ENCODE data around the gene SLC5A9. TPM values are rescaled to one million over a fixed set of nuclear protein-coding genes. Genes with fewer than 3 reads are reported as not detected.

SLC5A9 gene
- polyA plus RNA-seq, 1 donor (not counting 4 experiments of a cell fraction or from before 2014, with no cell fraction given) = not detected

GRCh38 chr1:48221122-48221521 is 1.4 kb upstream of the SLC5A9 start:
- FAIRE-seq (no peak), DNase-seq (ENCODE audit: low read depth, low spot score) (no peak)
- Histone ChIP-seq H4K20me1 (ENCODE audit: control insufficient read depth, extremely low read depth, insufficient read depth, low read length) (no peaks in the 10 kb centered on the region), H3K9me1 (ENCODE audit: control insufficient read depth, extremely low read depth, insufficient read depth, low read length) (no peaks in the 10 kb centered on the region), H3K27me3 (ENCODE audit: control insufficient read depth, extremely low read depth, insufficient read depth, low read length) (no peaks in the 10 kb centered on the region), H3K27ac (ENCODE audit: control insufficient read depth, insufficient read depth, low read length) (no peak overlapping the region), H3K4me2 (ENCODE audit: control insufficient read depth, extremely low read depth, insufficient read depth, low read depth, low read length) (no peak overlapping the region), H3K36me3 (ENCODE audit: control insufficient read depth in 2 of 2, extremely low read depth in 1 of 2, insufficient read depth in 2 of 2, low read length in 2 of 2) (no peaks in the 10 kb centered on the region), H3K79me2 (ENCODE audit: control insufficient read depth, insufficient read depth, low read length) (no peaks in the 10 kb centered on the region), H3K9ac (ENCODE audit: control insufficient read depth, extremely low read depth, insufficient read depth, low read length) (no peak overlapping the region), H3K9me3 (ENCODE audit: control insufficient read depth, low read depth, low read length) (no peaks in the 10 kb centered on the region), H3K4me1 (ENCODE audit: control insufficient read depth, extremely low read depth, insufficient read depth, low read length) (no peaks in the 10 kb centered on the region), H2AFZ (ENCODE audit: control insufficient read depth, low read length) (no peak overlapping the region), H3K4me3 (ENCODE audit: control insufficient read depth in 2 of 3, extremely low read depth in 1 of 3, insufficient read depth in 2 of 3, low read depth in 1 of 3, low read length in 3 of 3) (no peak overlapping the region)
- TF ChIP-seq CTCF (optimal IDR thresholded peaks at IDR 0.05 in 1 of 3, IDR thresholded peaks at IDR 0.05 in 1 of 3, conservative IDR thresholded peaks at IDR 0.05 in 1 of 3; ENCODE audit: extremely low read depth in 1 of 3, insufficient read depth in 2 of 3, low read length in 3 of 3) (no peak), EZH2 (IDR thresholded peaks at IDR 0.05; ENCODE audit: low read length) (no peak)
- dilution Hi-C loops (cut with MboI; ENCODE audit: extremely low pct_ligation_motif_present, low sequenced_read_pairs) = no loop called here

DNA sequence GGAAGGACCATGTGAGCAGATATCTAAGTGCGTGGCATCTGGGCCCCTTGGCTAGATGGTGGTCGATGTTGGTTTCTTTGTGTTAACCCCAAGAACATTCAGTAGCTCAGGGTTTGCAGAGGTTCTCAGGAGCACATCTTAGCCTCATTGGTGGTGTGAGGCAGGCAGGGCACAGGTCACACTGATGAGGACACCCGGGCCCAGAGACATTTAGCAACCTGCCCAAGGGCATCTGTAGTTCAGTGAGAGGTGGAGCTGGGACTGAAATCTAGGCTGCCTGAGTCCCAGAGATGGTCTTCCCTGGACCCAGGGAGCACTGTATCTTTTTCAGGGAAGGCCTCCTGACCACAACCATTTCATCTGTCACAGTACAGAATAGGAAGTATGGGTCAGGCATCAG is 859 bp upstream of the SLC5A9 start:
- Histone ChIP-seq H3K27me3 (ENCODE audit: control insufficient read depth, extremely low read depth, insufficient read depth, low read length) (no peaks in the 10 kb centered on the region), H3K4me2 (ENCODE audit: control insufficient read depth, extremely low read depth, insufficient read depth, low read depth, low read length) (no peak overlapping the region), H3K27ac (ENCODE audit: control insufficient read depth, insufficient read depth, low read length) (no peak overlapping the region), H3K36me3 (ENCODE audit: control insufficient read depth in 2 of 2, extremely low read depth in 1 of 2, insufficient read depth in 2 of 2, low read length in 2 of 2) (no peaks in the 10 kb centered on the region), H3K79me2 (ENCODE audit: control insufficient read depth, insufficient read depth, low read length) (no peaks in the 10 kb centered on the region), H3K9me1 (ENCODE audit: control insufficient read depth, extremely low read depth, insufficient read depth, low read length) (no peaks in the 10 kb centered on the region), H2AFZ (ENCODE audit: control insufficient read depth, low read length) (no peak overlapping the region), H3K9ac (ENCODE audit: control insufficient read depth, extremely low read depth, insufficient read depth, low read length) (no peak overlapping the region), H3K4me1 (ENCODE audit: control insufficient read depth, extremely low read depth, insufficient read depth, low read length) (no peaks in the 10 kb centered on the region), H4K20me1 (ENCODE audit: control insufficient read depth, extremely low read depth, insufficient read depth, low read length) (no peaks in the 10 kb centered on the region), H3K9me3 (ENCODE audit: control insufficient read depth, low read depth, low read length) (no peaks in the 10 kb centered on the region), H3K4me3 (ENCODE audit: control insufficient read depth in 2 of 3, extremely low read depth in 1 of 3, insufficient read depth in 2 of 3, low read depth in 1 of 3, low read length in 3 of 3) (no peak overlapping the region)
- dilution Hi-C loops (cut with MboI; ENCODE audit: extremely low pct_ligation_motif_present, low sequenced_read_pairs) = no loop called here
- TF ChIP-seq EZH2 (IDR thresholded peaks at IDR 0.05; ENCODE audit: low read length) (no peak), CTCF (optimal IDR thresholded peaks at IDR 0.05 in 1 of 3, IDR thresholded peaks at IDR 0.05 in 1 of 3, conservative IDR thresholded peaks at IDR 0.05 in 1 of 3; ENCODE audit: extremely low read depth in 1 of 3, insufficient read depth in 2 of 3, low read length in 3 of 3) (no peak)
- no peak for FAIRE-seq
- DNase-seq (ENCODE audit: low read depth, low spot score) = no peak
